ENCODE results near the gene MT1X. TPM values are rescaled to one million over a fixed set of nuclear protein-coding genes. Genes with fewer than 3 reads are reported as not detected.

Gene MT1X
- total and polyA plus RNA-seq, 2 experiments from 2014 or later: 293 to 942 TPM

DNA sequence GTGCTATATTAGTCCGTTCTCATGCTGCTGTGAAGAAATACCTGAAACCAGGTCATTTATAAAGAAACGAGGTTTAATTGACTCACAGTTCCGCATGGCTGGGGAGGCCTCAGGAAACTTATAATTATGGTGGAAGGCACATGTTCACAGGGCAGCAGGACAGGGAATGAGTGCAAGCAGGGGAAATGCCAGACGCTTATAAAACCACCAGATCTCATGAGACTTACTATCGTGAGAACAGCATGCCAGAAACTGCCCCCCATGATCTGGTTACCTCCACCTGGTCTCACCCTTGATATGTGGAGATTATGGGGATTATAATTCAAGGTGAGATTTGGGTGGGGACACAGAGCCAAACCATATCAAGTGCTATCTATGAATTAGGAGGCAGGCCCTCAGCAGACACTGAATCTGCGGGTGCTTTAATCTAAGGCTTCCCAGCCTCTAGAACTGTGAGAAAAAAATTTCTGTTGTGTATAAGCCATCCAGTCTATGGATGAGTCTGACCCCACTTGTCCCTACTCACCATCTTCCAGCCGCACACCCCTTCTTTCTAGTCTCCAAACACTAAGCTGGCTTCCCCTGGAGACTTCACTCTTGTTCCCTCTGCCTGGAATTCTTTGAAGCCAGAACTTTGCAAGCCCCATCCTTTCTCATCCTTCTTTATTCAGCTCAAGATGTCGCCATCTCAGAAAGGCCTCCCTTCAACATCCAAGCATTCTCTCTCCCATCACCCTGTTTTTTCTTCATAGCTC is 46.9 kb downstream of the MT1X start:
- peak overlapping the region; percentile 85 for H3K27ac Mint-ChIP-seq
- no peaks in the 10 kb centered on the region; the same call in 2 of the 3 replicates for H3K9me3 Mint-ChIP-seq
- H3K27ac ChIP-seq (ENCODE audit: low read depth): peak overlapping the region; percentile 63
- H2AFZ ChIP-seq: peak overlapping the region; percentile 92
- no peak for TF ChIP-seq ZNF331 (CRISPR knock-in tag; IDR thresholded peaks at IDR 0.05; ENCODE audit: low read depth)
- no peak for TF ChIP-seq CREB1 (CRISPR knock-in tag; IDR thresholded peaks at IDR 0.05; ENCODE audit: low read depth)
- TF ChIP-seq STAT1 (IDR thresholded peaks at IDR 0.05; ENCODE audit: unreplicated experiment): no peak
- TF ChIP-seq JUNB (IDR thresholded peaks at IDR 0.05; ENCODE audit: unreplicated experiment): no peak
- TF ChIP-seq, protein P1, sequence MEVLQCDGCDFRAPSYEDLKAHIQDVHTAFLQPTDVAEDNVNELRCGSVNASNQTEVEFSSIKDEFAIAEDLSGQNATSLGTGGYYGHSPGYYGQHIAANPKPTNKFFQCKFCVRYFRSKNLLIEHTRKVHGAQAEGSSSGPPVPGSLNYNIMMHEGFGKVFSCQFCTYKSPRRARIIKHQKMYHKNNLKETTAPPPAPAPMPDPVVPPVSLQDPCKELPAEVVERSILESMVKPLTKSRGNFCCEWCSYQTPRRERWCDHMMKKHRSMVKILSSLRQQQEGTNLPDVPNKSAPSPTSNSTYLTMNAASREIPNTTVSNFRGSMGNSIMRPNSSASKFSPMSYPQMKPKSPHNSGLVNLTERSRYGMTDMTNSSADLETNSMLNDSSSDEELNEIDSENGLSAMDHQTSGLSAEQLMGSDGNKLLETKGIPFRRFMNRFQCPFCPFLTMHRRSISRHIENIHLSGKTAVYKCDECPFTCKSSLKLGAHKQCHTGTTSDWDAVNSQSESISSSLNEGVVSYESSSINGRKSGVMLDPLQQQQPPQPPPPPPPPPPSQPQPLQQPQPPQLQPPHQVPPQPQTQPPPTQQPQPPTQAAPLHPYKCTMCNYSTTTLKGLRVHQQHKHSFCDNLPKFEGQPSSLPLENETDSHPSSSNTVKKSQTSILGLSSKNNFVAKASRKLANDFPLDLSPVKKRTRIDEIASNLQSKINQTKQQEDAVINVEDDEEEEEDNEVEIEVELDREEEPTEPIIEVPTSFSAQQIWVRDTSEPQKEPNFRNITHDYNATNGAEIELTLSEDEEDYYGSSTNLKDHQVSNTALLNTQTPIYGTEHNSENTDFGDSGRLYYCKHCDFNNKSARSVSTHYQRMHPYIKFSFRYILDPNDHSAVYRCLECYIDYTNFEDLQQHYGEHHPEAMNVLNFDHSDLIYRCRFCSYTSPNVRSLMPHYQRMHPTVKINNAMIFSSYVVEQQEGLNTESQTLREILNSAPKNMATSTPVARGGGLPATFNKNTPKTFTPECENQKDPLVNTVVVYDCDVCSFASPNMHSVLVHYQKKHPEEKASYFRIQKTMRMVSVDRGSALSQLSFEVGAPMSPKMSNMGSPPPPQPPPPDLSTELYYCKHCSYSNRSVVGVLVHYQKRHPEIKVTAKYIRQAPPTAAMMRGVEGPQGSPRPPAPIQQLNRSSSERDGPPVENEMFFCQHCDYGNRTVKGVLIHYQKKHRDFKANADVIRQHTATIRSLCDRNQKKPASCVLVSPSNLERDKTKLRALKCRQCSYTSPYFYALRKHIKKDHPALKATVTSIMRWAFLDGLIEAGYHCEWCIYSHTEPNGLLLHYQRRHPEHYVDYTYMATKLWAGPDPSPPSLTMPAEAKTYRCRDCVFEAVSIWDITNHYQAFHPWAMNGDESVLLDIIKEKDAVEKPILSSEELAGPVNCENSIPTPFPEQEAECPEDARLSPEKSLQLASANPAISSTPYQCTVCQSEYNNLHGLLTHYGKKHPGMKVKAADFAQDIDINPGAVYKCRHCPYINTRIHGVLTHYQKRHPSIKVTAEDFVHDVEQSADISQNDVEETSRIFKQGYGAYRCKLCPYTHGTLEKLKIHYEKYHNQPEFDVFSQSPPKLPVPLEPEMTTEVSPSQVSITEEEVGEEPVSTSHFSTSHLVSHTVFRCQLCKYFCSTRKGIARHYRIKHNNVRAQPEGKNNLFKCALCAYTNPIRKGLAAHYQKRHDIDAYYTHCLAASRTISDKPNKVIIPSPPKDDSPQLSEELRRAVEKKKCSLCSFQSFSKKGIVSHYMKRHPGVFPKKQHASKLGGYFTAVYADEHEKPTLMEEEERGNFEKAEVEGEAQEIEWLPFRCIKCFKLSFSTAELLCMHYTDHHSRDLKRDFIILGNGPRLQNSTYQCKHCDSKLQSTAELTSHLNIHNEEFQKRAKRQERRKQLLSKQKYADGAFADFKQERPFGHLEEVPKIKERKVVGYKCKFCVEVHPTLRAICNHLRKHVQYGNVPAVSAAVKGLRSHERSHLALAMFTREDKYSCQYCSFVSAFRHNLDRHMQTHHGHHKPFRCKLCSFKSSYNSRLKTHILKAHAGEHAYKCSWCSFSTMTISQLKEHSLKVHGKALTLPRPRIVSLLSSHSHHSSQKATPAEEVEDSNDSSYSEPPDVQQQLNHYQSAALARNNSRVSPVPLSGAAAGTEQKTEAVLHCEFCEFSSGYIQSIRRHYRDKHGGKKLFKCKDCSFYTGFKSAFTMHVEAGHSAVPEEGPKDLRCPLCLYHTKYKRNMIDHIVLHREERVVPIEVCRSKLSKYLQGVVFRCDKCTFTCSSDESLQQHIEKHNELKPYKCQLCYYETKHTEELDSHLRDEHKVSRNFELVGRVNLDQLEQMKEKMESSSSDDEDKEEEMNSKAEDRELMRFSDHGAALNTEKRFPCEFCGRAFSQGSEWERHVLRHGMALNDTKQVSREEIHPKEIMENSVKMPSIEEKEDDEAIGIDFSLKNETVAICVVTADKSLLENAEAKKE (CRISPR knock-in tag; IDR thresholded peaks at IDR 0.05): no peak
- no peak for TF ChIP-seq ZNF114 (CRISPR knock-in tag; IDR thresholded peaks at IDR 0.05)
- peaks cover 32% of the 10 kb centered on the region for H4K20me1 ChIP-seq (replicated peaks; ENCODE audit: insufficient read depth)
- H3K79me2 ChIP-seq (replicated peaks; ENCODE audit: insufficient read depth): peaks cover 39% of the 10 kb centered on the region
- H3K4me1 Mint-ChIP-seq: peaks cover 13% of the 10 kb centered on the region
- H3K27me3 ChIP-seq (ENCODE audit: insufficient read depth): no peaks in the 10 kb centered on the region
- peaks cover 2% of the 10 kb centered on the region for H3K27me3 Mint-ChIP-seq (ENCODE audit: insufficient read depth, low read depth, poor library complexity)
- no peak for DNase-seq (ENCODE audit: low spot score)
- ATAC-seq: no peak; the same call in 2 of the 3 replicates
- no peaks in the 10 kb centered on the region for H3F3A ChIP-seq (replicated peaks; ENCODE audit: low read depth)
- no peak overlapping the region; the same call in 2 of the 3 replicates for H3K4me3 Mint-ChIP-seq
- peak overlapping the region; percentile 92 for H3K4me3 ChIP-seq
- H3K9me2 ChIP-seq (ENCODE audit: insufficient read depth): no peaks in the 10 kb centered on the region
- peak overlapping the region; percentile 85 for H3K4me2 ChIP-seq
- no peaks in the 10 kb centered on the region for H3K36me3 ChIP-seq (ENCODE audit: insufficient read depth)
- H3K36me3 Mint-ChIP-seq (ENCODE audit: low read depth): no peaks in the 10 kb centered on the region
- H3K4me1 ChIP-seq (ENCODE audit: insufficient read depth): peaks cover 18% of the 10 kb centered on the region
